Measurements from ENCODE around the gene IL1RAPL1.

- TF ChIP-seq CTCF (IDR thresholded peaks at IDR 0.05) = no peak
- TF ChIP-seq POLR2A (IDR thresholded peaks at IDR 0.05) = no peak
Measured at GRCh38 chrX:28884823-28885222, 297.6 kb downstream of the IL1RAPL1 start.

Data from tibial nerve (tissue), 3 donors.